HG03025 (cell line): ENCODE data around the gene FEM1C.

ENCODE experiments used
- ATAC-seq: cut with Tn5 transposase; IDR thresholded peaks from one replicate; pipeline ENCODE4 v1.9.1; 2021; ENCODE audit warnings: mild to moderate bottlenecking, moderate library complexity; ENCODE audit not compliant: unreplicated experiment, low FRiP score

The FEM1C gene

GRCh38 chr5:115524199-115524847, 20.3 kb downstream of the FEM1C start:
- no peak for ATAC-seq

GRCh38 chr5:115522832-115523403, 21.7 kb downstream of the FEM1C start:
- no peak for ATAC-seq

GRCh38 chr5:115520191-115520590, 24.4 kb downstream of the FEM1C start:
- ATAC-seq: no peak

GRCh38 chr5:115516372-115516771, 28.2 kb downstream of the FEM1C start:
- no peak for ATAC-seq

GRCh38 chr5:115514220-115514619, 30.4 kb downstream of the FEM1C start:
- ATAC-seq: no peak

GRCh38 chr5:115511632-115512031, 32.9 kb downstream of the FEM1C start:
- no peak for ATAC-seq

GRCh38 chr5:115510145-115510645, 34.4 kb downstream of the FEM1C start:
- no peak for ATAC-seq

GRCh38 chr5:115509547-115509946, 35.0 kb downstream of the FEM1C start:
- ATAC-seq: no peak

GRCh38 chr5:115507681-115508080, 36.9 kb downstream of the FEM1C start:
- no peak for ATAC-seq

GRCh38 chr5:115503420-115503819, 41.2 kb downstream of the FEM1C start:
- no peak for ATAC-seq

- no peak for ATAC-seq
These were observed 42.9 kb downstream of the FEM1C start for GRCh38 chr5:115501464-115502210.

GRCh38 chr5:115500225-115500624, 44.4 kb downstream of the FEM1C start:
- no peak for ATAC-seq

GRCh38 chr5:115496936-115497576, 47.5 kb downstream of the FEM1C start:
- no peak for ATAC-seq

- no peak for ATAC-seq
These were observed 49.8 kb downstream of the FEM1C start for GRCh38 chr5:115494570-115495289.

GRCh38 chr5:115490596-115490995, 54.0 kb downstream of the FEM1C start:
- no peak for ATAC-seq

- ATAC-seq: no peak
These were observed 54.8 kb downstream of the FEM1C start for GRCh38 chr5:115489733-115490132.

GRCh38 chr5:115487756-115488155, 56.8 kb downstream of the FEM1C start:
- ATAC-seq: no peak

- no peak for ATAC-seq
These were observed 57.4 kb downstream of the FEM1C start for GRCh38 chr5:115487168-115487567.

GRCh38 chr5:115486728-115487127, 57.8 kb downstream of the FEM1C start:
- ATAC-seq: no peak

- ATAC-seq: peak; percentile 39
These were observed 60.2 kb downstream of the FEM1C start for GRCh38 chr5:115484368-115484767.
